IMR-90 (cell line): ENCODE results near the gene TBC1D12. TPM values are rescaled to one million over a fixed set of nuclear protein-coding genes. Genes with fewer than 3 reads are reported as not detected.

Source experiments
- ATAC-seq: fragments of 200-7000 bp; cut with Tn5 transposase; 2 replicates; pipeline ENCODE4 v1.9.1; 2020; ENCODE audit warnings: low read depth, mild to moderate bottlenecking, moderate library complexity
- BruUV-seq: library from RNA; stranded (reverse); fragments of 400-500 nt; replicated peaks from 2 replicates; lab custom pipeline; 2021; lab: Mats Ljungman, UMichigan
- CTCF ChIA-PET: fragments of 300-600 bp; formaldehyde crosslinking; extraction: SDS; loops from one replicate; lab custom pipeline; 2021; ENCODE audit warnings: antibody characterized with exemption; lab: Yijun Ruan, JAX
- POLR2A ChIA-PET: fragments of 300-600 bp; sonication (Branson Sonifier 250); formaldehyde crosslinking; loops from one replicate; lab custom pipeline; 2022; ENCODE audit warnings: antibody characterized with exemption; ENCODE audit not compliant: unreplicated experiment; lab: Charles Lee
- DNase-seq: peaks from one replicate; pipeline ENCODE4 v3.0.0; 2013
- H2AFZ ChIP-seq: replicated peaks from 2 replicates; pipeline ENCODE3; 2013; ENCODE audit warnings: low read length, mild to moderate bottlenecking; ENCODE audit not compliant: poor library complexity
- H2AK5ac ChIP-seq: 2 replicates; pipeline ENCODE4 v1.6.1; 2013; ENCODE audit warnings: low read depth, low read length, inconsistent platforms
- H2AK9ac ChIP-seq: replicated peaks from 2 replicates; pipeline ENCODE3; 2013; ENCODE audit warnings: mild to moderate bottlenecking, low read depth, low read length, moderate library complexity; ENCODE audit not compliant: poor library complexity
- H2BK120ac ChIP-seq: 2 replicates; pipeline ENCODE4 v1.6.1; 2013; ENCODE audit warnings: low read depth, low read length, inconsistent platforms
- H2BK15ac ChIP-seq: 3 replicates; pipeline ENCODE4 v1.6.1; 2013; ENCODE audit warnings: low read depth, low read length, inconsistent platforms
- H2BK20ac ChIP-seq: 2 replicates; pipeline ENCODE4 v1.6.1; 2013; ENCODE audit warnings: low read depth, mild to moderate bottlenecking, inconsistent platforms, low read length, moderate library complexity
- H2BK5ac ChIP-seq: 2 replicates; pipeline ENCODE4 v1.6.1; 2013; ENCODE audit warnings: mild to moderate bottlenecking, low read depth, low read length, inconsistent platforms; ENCODE audit not compliant: poor library complexity, severe bottlenecking
- H3K14ac ChIP-seq: replicated peaks from 2 replicates; pipeline ENCODE4 v1.6.1; 2013; ENCODE audit warnings: low read depth, low read length, inconsistent platforms
- H3K18ac ChIP-seq: 2 replicates; pipeline ENCODE4 v1.6.1; 2013; ENCODE audit warnings: low read depth, low read length, control low read depth
- H3K23ac ChIP-seq: 2 replicates; pipeline ENCODE4 v1.6.1; 2013; ENCODE audit warnings: low read depth, low read length, inconsistent platforms
- H3K27ac ChIP-seq: 2 replicates; pipeline ENCODE4 v1.5.1; 2013; ENCODE audit warnings: mild to moderate bottlenecking, control low read depth, low read length; ENCODE audit not compliant: insufficient read depth
- H3K27me3 ChIP-seq: 2 replicates; pipeline ENCODE4 v1.6.1; 2013; ENCODE audit warnings: low read length; ENCODE audit not compliant: control insufficient read depth, insufficient read depth
- H3K36me3 ChIP-seq: 2 replicates; pipeline ENCODE4 v1.6.1; 2013; ENCODE audit warnings: low read length, mixed read lengths; ENCODE audit not compliant: control insufficient read depth, insufficient read depth
- H3K4ac ChIP-seq: 2 replicates; pipeline ENCODE4 v1.6.1; 2013; ENCODE audit warnings: low read depth, low read length, inconsistent platforms
- H3K4me1 ChIP-seq: 2 replicates; pipeline ENCODE4 v1.6.1; 2013; ENCODE audit warnings: low read length, mixed read lengths; ENCODE audit not compliant: control insufficient read depth, insufficient read depth
- H3K4me2 ChIP-seq: 2 replicates; pipeline ENCODE4 v1.6.1; 2013; ENCODE audit warnings: low read depth, mild to moderate bottlenecking, control low read depth, low read length, moderate library complexity
- H3K4me3 ChIP-seq: 2 replicates; pipeline ENCODE4 v1.5.1; 2013; ENCODE audit warnings: low read depth, mild to moderate bottlenecking, control low read depth, low read length, moderate library complexity; ENCODE audit not compliant: insufficient read depth
- H3K56ac ChIP-seq: 2 replicates; pipeline ENCODE4 v1.6.1; 2013; ENCODE audit warnings: low read length, inconsistent platforms; ENCODE audit not compliant: insufficient read depth; ENCODE audit errors: extremely low read depth
- H3K79me1 ChIP-seq, 2 experiments: 2 replicates each; pipeline ENCODE4 v1.6.1; 2013; ENCODE audit warnings: low read length in 2 of 2, inconsistent platforms in 1 of 2, low read depth in 1 of 2
- H3K9ac ChIP-seq: 2 replicates; pipeline ENCODE4 v1.6.1; 2013; ENCODE audit warnings: low read depth, low read length, control low read depth
- H3K9me1 ChIP-seq: 2 replicates; pipeline ENCODE4 v1.6.1; 2013; ENCODE audit warnings: low read length, inconsistent platforms; ENCODE audit not compliant: insufficient read depth
- H3K9me3 ChIP-seq: 2 replicates; pipeline ENCODE4 v1.6.1; 2013; ENCODE audit warnings: low read length; ENCODE audit not compliant: control insufficient read depth, insufficient read depth
- H4K20me1 ChIP-seq: 2 replicates; pipeline ENCODE4 v1.6.1; 2013; ENCODE audit warnings: low read length, inconsistent platforms; ENCODE audit not compliant: insufficient read depth
- H4K5ac ChIP-seq: 2 replicates; pipeline ENCODE4 v1.6.1; 2013; ENCODE audit warnings: mild to moderate bottlenecking, low read depth, low read length, control low read depth
- H4K8ac ChIP-seq, 2 experiments: 2 replicates each; pipeline ENCODE4 v1.6.1; 2013; ENCODE audit warnings: low read depth in 2 of 2, low read length in 2 of 2, control low read depth in 1 of 2, inconsistent platforms in 1 of 2
- H4K91ac ChIP-seq: 2 replicates; pipeline ENCODE4 v1.6.1; 2013; ENCODE audit warnings: low read depth, low read length, inconsistent platforms; ENCODE audit not compliant: insufficient read depth
- CEBPB ChIP-seq: IDR thresholded peaks from 2 replicates; pipeline ENCODE4 v1.6.1; 2012; ENCODE audit warnings: low read depth, low read length, improper control_type of control experiment
- MAFK ChIP-seq: IDR thresholded peaks from 2 replicates; pipeline ENCODE4 v1.6.1; 2012; ENCODE audit warnings: low read depth, low read length, improper control_type of control experiment
- WGBS, 2 experiments: methylation state at CpG; one replicate each; pipeline versions ENCODE4 v1.1.5 to v1.1.7; 2013; ENCODE audit warnings: missing lambda C conversion rate in 2 of 2; ENCODE audit not compliant: insufficient read length in 1 of 2; ENCODE audit errors: extremely low coverage in 2 of 2; 5-methylcytosine and 5-hydroxymethylcytosine counted together
- dilution Hi-C: fragments of 300-500 bp; cut with HindIII; formaldehyde crosslinking; loops from one replicate; pipeline ENCODE4 v1.14.3; 2018; ENCODE audit warnings: low sequenced_read_pairs; ENCODE audit not compliant: unreplicated experiment
- in situ Hi-C: fragments of 300-500 bp; cut with MboI; formaldehyde crosslinking; loops from 3 replicates; pipeline ENCODE4 v1.14.3; 2019; ENCODE audit warnings: low sequenced_read_pairs, inconsistent platforms, mixed read lengths
- intact Hi-C: fragments of 100-400 bp; cut with micrococcal nuclease; formaldehyde crosslinking; loops from 2 replicates; pipeline ENCODE4 v1.10.0; 2022
- polyA plus RNA-seq, 3 experiments: library from polyadenylated mRNA; depleted of rRNA; stranded (reverse); fragments of >200 nt; gene quantifications; 2 replicates each; pipeline ENCODE4 v1.2.3, GENCODE V29; 2012; ENCODE audit warnings: low replicate concordance in 1 of 3
- total RNA-seq: library from RNA; depleted of rRNA; stranded (reverse); fragments of >200 nt; gene quantifications from 2 replicates; pipeline ENCODE4 v1.2.3, GENCODE V29; 2012

Gene TBC1D12
- total and polyA plus RNA-seq, 2 of the 4 experiments (the other 2 are of a cell fraction): 1.9 to 5.4 TPM

DNA sequence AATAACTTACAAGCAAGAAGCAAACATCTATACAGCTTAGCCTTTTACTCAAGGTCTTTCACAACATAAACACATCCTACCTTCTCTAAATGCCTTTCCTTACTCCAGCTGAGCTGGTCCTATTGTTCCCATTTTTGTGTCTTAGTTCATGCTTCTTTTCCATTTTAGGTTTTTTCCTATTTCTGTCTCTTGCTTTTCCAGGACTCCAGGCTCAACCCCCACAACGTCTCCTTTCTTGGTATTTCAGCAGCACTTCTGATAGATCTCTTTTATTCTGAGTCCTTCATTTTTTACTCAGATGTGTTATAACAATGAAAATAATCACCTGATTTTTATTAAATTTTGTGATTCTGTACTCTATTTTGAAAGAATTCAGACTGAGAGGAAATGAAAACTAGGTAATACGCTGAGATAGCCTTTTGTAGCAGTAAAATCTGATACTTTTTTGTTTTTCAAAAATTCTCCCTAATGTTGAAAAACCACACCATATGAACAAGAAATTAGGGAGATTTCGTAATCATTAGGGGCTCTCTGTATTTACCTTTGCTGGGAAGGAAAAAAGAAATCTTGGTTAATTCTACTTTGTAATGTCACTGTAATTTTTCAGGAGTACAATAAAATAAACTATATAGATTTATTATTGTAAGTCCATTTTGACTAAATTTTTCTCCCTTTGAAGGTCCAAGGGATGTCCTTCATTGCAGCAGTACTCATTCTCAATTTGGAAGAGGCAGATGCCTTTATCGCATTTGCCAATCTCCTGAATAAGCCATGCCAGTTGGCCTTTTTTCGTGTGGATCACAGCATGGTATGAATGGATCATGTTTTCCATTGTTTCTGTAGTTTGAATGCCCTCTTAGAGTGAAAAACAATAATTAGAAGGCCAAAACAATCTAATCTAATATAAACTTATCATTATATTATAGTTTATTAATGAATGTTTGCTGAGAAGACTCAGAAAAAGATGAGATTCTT, 119.2 kb downstream of the TBC1D12 start:
- Histone ChIP-seq H3K9me1 (no peaks in the 10 kb centered on the region), H3K4me2 (no peak overlapping the region), H3K27ac (no peak overlapping the region), H3K4me1 (no peaks in the 10 kb centered on the region), H3K23ac (no peak overlapping the region), H4K20me1 (no peaks in the 10 kb centered on the region), H3K79me1 (no peaks in the 10 kb centered on the region), H4K91ac (no peak overlapping the region), H4K8ac (no peak overlapping the region; a peak in 1 of 4 replicates), H2BK15ac (no peak overlapping the region), H4K5ac (no peak overlapping the region), H3K4ac (no peak overlapping the region), H2BK5ac (no peak overlapping the region), H2AFZ (no peak overlapping the region), H2BK20ac (no peak overlapping the region), H3K18ac (no peak overlapping the region), H2AK5ac (no peak overlapping the region), H3K9ac (no peak overlapping the region), H3K36me3 (peaks cover 4% of the 10 kb centered on the region), H3K27me3 (no peaks in the 10 kb centered on the region), H3K56ac (no peak overlapping the region), H3K14ac (no peak overlapping the region), H2AK9ac (no peak overlapping the region), H2BK120ac (no peak overlapping the region), H3K9me3 (no peaks in the 10 kb centered on the region), H3K4me3 (no peak overlapping the region)
- dilution Hi-C loops: no loop called here
- no TSS peak for BruUV-seq
- intact Hi-C loops: no loop called here
- in situ Hi-C loops: no loop called here
- DNase-seq: no peak
- WGBS, 2 experiments: no CpG with 5 or more reads among the region's 5 CpGs
- POLR2A ChIA-PET: no interaction called here
- ATAC-seq: no peak
- TF ChIP-seq MAFK: no peak
- TF ChIP-seq CEBPB: peak; percentile 67
- CTCF ChIA-PET: interaction anchor here (0.7 kb wide), 1 partner anchor 12 kb away, joined by 11 read pairs; no protein-coding TSS in a partner anchor
